ENCODE results near the gene RPN2. TPM values are rescaled to one million over a fixed set of nuclear protein-coding genes. Genes with fewer than 3 reads are reported as not detected.

Gene RPN2
- polyA plus RNA-seq, 3 donors = 169 to 215 (median 199) TPM

DNA sequence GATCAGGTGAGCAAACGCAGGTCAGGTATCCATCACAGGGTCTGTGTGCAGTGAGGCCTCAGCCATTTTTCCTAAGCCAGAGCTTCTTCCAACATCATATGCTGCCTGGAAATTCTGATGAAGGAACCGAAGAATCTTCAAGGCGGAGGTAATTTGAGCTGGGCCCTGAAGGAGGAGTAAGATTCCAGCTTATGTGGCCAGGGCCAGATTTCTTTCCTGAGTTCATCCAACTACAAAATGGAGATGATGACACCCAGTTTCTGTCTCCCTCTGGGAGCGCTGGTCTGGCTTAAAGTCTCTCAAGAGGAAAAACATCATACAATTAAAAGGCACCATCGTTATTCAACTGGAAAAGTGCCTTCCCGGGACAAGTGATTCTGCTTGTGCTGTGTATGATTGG lies 103.4 kb downstream of the RPN2 start:
- H3K4me1 ChIP-seq (ENCODE audit: control insufficient read depth in 1 of 2, insufficient read depth in 2 of 2, low read length in 2 of 2) = peaks cover 3 to 4% of the 10 kb centered on the region in 2 donors
- H4K20me1 ChIP-seq (ENCODE audit: insufficient read depth, low read length) = no peaks in the 10 kb centered on the region
- H3K27ac ChIP-seq (ENCODE audit: low read depth in 1 of 2, low read length in 2 of 2) = no peak overlapping the region
- peaks cover 0 to 9% (median 5%) of the 10 kb centered on the region in 3 donors for H3K27me3 Mint-ChIP-seq (ENCODE audit: low read depth in 3 of 3)
- intact Hi-C loops (cut with micrococcal nuclease) = no loop called here
- H3K4me1 Mint-ChIP-seq = peaks cover 8% of the 10 kb centered on the region
- H3K9me3 Mint-ChIP-seq = no peaks in the 10 kb centered on the region
- H3K27ac Mint-ChIP-seq = no peak overlapping the region
- TF ChIP-seq, protein P1, sequence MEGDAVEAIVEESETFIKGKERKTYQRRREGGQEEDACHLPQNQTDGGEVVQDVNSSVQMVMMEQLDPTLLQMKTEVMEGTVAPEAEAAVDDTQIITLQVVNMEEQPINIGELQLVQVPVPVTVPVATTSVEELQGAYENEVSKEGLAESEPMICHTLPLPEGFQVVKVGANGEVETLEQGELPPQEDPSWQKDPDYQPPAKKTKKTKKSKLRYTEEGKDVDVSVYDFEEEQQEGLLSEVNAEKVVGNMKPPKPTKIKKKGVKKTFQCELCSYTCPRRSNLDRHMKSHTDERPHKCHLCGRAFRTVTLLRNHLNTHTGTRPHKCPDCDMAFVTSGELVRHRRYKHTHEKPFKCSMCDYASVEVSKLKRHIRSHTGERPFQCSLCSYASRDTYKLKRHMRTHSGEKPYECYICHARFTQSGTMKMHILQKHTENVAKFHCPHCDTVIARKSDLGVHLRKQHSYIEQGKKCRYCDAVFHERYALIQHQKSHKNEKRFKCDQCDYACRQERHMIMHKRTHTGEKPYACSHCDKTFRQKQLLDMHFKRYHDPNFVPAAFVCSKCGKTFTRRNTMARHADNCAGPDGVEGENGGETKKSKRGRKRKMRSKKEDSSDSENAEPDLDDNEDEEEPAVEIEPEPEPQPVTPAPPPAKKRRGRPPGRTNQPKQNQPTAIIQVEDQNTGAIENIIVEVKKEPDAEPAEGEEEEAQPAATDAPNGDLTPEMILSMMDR (IDR thresholded peaks at IDR 0.05) = no peak
- DNase-seq = no peak
- H2AFZ ChIP-seq (ENCODE audit: insufficient read depth, low read depth, low read length, poor library complexity, severe bottlenecking) = no peak overlapping the region
- no peak overlapping the region for H3K9ac ChIP-seq (ENCODE audit: insufficient read depth, low read length, poor library complexity, severe bottlenecking)
- no peaks in the 10 kb centered on the region for H3K9me3 ChIP-seq (replicated peaks in 1 of 2; ENCODE audit: control insufficient read depth in 1 of 2, insufficient read depth in 1 of 2, low read length in 2 of 2)
- no peaks in the 10 kb centered on the region for H3K27me3 ChIP-seq (ENCODE audit: control insufficient read depth in 2 of 2, insufficient read depth in 2 of 2, low read length in 2 of 2)
- no peak overlapping the region for H3K4me2 ChIP-seq (replicated peaks; ENCODE audit: extremely low read depth, low read length, poor library complexity, severe bottlenecking)
- H3K4me3 ChIP-seq (replicated peaks in 1 of 3; ENCODE audit: low read depth in 2 of 3, low read length in 3 of 3) = no peak overlapping the region
- H3K4me3 Mint-ChIP-seq = no peak overlapping the region
- no peaks in the 10 kb centered on the region for H3K36me3 Mint-ChIP-seq
- WGBS (ENCODE audit: insufficient coverage) = 100% methylated on average over 1 of the region's 6 CpGs
- no peaks in the 10 kb centered on the region for H3K36me3 ChIP-seq (replicated peaks in 1 of 2; ENCODE audit: control insufficient read depth in 1 of 2, insufficient read depth in 2 of 2, low read length in 2 of 2)
- no peaks in the 10 kb centered on the region for H3K79me2 ChIP-seq (ENCODE audit: insufficient read depth, low read length)

DNA sequence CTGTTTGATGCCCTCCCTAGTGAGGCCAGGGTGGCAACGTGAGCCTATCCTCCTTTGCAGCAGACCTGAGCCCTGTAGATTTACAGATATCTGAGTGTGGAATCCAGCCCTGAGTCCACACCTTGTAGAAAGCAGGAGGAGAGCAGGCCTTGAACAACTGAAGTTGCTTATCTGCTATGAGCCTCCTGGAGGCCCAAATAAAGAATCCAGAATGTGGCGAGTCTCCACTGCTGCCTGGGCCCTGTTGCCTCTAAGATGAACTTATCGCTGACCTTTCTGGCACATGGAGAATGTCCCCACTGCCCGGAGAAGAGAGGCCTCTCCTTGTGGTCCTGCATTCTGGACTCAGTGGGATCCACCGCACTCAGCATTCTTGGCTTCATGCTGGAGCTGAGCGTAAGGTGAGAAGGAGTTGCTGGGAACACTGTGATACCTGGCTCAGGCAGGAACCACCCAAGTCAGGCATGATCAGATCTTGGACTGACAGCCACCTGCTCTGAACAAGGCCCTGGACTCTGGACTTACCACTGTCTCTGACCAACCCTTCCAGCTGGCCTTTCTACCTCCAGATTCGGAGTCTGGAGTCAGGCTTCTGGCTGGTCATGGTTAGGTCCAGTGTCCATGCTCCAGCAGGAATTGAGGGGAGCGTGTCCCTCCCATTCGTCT lies 104.5 kb downstream of the RPN2 start:
- WGBS (ENCODE audit: insufficient coverage) = 98% methylated on average over 9 of the region's 9 CpGs
- Histone ChIP-seq H3K4me2 (replicated peaks; ENCODE audit: extremely low read depth, low read length, poor library complexity, severe bottlenecking) (no peak overlapping the region), H3K36me3 (replicated peaks in 1 of 2; ENCODE audit: control insufficient read depth in 1 of 2, insufficient read depth in 2 of 2, low read length in 2 of 2) (no peaks in the 10 kb centered on the region), H3K79me2 (ENCODE audit: insufficient read depth, low read length) (no peaks in the 10 kb centered on the region), H3K27ac (ENCODE audit: low read depth in 1 of 2, low read length in 2 of 2) (no peak overlapping the region), H2AFZ (ENCODE audit: insufficient read depth, low read depth, low read length, poor library complexity, severe bottlenecking) (no peak overlapping the region), H3K9me3 (replicated peaks in 1 of 2; ENCODE audit: control insufficient read depth in 1 of 2, insufficient read depth in 1 of 2, low read length in 2 of 2) (no peaks in the 10 kb centered on the region), H3K4me3 (replicated peaks in 1 of 3; ENCODE audit: low read depth in 2 of 3, low read length in 3 of 3) (no peak overlapping the region), H3K9ac (ENCODE audit: insufficient read depth, low read length, poor library complexity, severe bottlenecking) (no peak overlapping the region), H3K4me1 (ENCODE audit: control insufficient read depth in 1 of 2, insufficient read depth in 2 of 2, low read length in 2 of 2) (peaks cover 8 to 9% of the 10 kb centered on the region in 2 donors), H4K20me1 (ENCODE audit: insufficient read depth, low read length) (no peaks in the 10 kb centered on the region), H3K27me3 (ENCODE audit: control insufficient read depth in 2 of 2, insufficient read depth in 2 of 2, low read length in 2 of 2) (no peaks in the 10 kb centered on the region)
- TF ChIP-seq, protein P1 (IDR thresholded peaks at IDR 0.05) = no peak
- Mint-ChIP-seq H3K9me3 (peaks cover 0 to 5% (median 4%) of the 10 kb centered on the region in 7 donors), H3K4me3 (no peak overlapping the region), H3K36me3 (peaks cover 3 to 5% of the 10 kb centered on the region in 2 donors), H3K27me3 (ENCODE audit: low read depth in 3 of 3) (peaks cover 0 to 9% (median 5%) of the 10 kb centered on the region in 3 donors), H3K4me1 (peaks cover 18% of the 10 kb centered on the region), H3K27ac (no peak overlapping the region)
- intact Hi-C loops (cut with micrococcal nuclease) = no loop called here
- no peak for DNase-seq

Data from CD14-positive monocyte (primary cell).